Fibroblast of skin of back (primary cell): ENCODE measurements around the gene FAM13B. TPM values are rescaled to one million over a fixed set of nuclear protein-coding genes. Genes with fewer than 3 reads are reported as not detected.
"Not testable (repeated sequence)": the region's sequence is repeated elsewhere in the genome, so short reads cannot be mapped to it uniquely, and the experiment has no call there.

Experiments
- DNase-seq: peaks from one replicate; pipeline ENCODE4 v3.0.0-alpha.2; 2013
- polyA plus RNA-seq, 2 experiments: library from polyadenylated mRNA; unstranded; fragments of 120-200 nt; gene quantifications; one replicate each; pipeline ENCODE4 v1.2.1, GENCODE V29; 2013; ENCODE audit not compliant: insufficient read length in 2 of 2

The FAM13B gene
- polyA plus RNA-seq (2013, experiment 1 of 2; ENCODE audit: insufficient read length), result 19.6 TPM
- 10.3 TPM for polyA plus RNA-seq (2013, experiment 2 of 2; ENCODE audit: insufficient read length)

DNA sequence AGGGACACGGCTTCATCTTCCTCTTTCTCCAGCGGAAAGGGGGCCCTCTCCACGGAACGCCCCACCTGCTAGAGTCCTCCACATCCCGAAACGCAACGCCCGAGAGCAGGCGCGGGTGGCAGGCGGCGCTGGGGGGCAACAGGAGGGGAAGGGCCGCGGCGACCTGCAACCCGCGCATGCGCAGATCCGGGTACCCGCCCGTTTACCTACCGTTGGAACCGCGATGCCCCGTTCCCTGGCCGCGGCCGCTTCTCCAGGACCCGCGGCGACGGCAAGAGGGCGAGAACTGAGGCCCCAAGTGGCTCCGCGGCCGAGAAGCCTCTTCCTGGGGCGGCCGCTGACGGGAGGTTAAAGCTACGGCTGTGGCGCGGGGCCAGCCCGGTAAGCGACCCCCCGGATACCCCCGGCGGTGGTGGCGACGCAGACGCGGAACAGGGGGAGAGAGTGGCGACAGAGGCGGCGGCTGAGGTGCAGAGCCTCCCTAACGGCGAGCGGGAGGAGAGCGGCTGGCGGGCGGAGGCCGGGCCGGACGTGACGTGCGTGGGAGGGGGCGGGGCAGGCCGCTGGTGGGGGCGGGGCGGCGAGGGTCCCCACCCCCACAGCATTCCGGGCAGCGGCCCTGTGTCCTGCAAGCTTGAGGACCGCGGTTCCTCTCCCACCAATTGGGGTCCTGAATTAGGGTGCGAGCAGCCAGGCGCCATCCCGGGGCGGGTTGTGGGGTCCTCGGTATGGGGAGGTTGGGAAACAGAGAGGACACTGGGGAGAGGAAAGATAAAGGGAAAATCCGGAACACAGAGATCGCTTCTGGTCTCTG lies at the start of gene FAM13B:
Gene FAM13B, minus strand, starts transcription at position 508 of the 814 bp plus-strand sequence. CDS start 13,968 bp downstream, outside the sequence.
- peak; percentile 72 for DNase-seq

DNA sequence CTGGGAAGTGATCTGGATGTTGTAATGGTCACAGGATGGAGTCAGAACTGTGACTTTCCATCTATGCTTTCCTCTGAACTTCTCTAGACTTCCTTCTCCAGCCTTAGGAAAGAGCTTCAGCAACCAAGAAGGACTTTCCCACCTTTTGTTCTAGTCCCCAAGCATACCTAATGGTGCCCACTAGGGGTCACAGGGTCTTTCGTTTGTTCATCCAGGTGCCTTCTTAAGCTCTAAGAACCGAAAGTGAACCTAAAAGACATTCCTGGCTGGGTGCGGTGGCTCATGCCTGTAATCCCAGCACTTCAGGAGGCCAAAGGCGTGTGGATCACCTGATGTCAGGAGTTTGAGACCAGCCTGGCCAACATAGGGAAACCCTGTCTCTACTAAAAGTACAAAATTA lies 49.2 kb upstream of the FAM13B start:
- no peak for DNase-seq

GRCh38 chr5:138078006-138078643 lies 45.2 kb upstream of the FAM13B start:
- no peak for DNase-seq

- peak; percentile 54 for DNase-seq
Observed at GRCh38 chr5:138077064-138077696, 44.3 kb upstream of the FAM13B start.

DNA sequence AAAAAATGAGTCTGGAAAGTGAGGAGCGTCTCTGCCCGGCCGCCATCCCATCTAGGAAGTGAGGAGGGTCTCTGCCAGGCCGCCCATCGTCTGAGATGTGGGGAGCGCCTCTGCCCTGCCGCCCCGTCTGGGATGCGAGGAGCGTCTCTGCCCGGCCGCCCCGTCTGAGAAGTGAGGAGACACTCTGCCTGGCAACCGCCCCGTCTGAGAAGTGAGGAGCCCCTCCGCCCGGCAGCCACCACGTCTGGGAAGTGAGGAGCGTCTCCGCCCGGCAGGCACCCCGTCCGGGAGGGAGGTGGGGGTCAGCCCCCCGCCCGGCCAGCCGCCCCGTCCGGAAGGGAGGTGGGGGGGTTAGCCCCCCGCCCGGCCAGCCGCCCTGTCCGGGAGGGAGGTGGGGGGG lies 37.1 kb upstream of the FAM13B start:
- not testable (repeated sequence) for DNase-seq

DNA sequence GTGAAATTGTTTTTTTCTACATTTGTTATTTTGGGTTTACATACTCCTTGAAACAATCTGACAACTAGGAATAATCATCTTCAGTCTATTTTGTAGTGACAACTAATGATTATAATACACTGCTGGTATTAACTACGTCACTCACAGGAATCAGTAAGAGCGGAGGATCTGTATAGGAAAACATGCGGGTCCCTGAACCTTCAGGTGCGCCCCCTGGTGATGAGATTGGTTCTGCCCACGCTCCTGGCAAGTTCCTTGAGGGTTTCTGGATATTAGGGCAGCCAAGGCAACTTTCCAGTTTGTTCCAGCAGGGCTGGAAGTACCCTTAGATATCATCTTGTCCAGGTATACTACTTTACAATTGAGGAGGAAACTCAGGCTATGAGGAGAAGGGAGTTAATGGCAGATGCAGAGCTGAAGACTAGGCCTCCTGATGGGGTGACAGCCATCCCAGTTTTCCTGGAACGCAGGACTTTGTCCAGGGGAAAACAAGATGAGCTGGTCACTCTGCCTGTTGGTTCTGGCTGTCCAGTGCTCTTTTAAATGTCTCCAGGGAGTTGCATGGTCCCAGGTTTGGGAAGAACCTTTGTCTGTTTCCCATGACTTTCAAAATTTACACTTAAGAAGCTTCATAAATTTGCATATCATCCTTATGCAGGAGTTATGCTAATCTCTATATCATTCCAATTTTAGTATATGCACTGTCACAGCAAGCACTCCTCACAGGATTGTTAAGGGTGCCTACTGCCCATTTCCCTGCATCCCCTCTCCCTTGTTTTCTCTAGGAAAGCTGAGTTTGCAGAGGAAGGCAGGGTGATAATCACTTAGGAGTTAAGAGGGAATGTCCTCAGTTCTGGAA lies 36.1 kb upstream of the FAM13B start:
- peak; percentile 69 for DNase-seq

DNA sequence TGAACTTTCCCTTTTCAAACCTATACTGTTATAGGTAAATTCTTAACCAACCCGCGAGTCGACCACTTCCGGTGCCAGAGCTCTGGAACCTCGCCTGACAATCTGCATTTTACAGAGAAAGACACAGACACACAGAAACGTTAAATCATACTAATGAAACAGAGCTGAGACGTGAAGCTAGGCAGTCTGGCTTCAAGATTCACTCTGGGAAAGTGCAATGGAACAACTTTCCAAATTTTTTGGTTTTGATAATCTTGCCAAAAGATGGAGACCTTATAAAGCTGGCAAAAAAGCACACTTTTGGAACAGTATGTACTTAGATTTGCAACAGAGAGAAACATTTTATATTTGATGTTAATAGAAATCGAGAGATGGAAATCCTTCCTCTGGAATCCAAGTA lies 35.1 kb upstream of the FAM13B start:
- DNase-seq, result no peak

GRCh38 chr5:138065102-138065501 lies 32.2 kb upstream of the FAM13B start:
- DNase-seq, result no peak

DNA sequence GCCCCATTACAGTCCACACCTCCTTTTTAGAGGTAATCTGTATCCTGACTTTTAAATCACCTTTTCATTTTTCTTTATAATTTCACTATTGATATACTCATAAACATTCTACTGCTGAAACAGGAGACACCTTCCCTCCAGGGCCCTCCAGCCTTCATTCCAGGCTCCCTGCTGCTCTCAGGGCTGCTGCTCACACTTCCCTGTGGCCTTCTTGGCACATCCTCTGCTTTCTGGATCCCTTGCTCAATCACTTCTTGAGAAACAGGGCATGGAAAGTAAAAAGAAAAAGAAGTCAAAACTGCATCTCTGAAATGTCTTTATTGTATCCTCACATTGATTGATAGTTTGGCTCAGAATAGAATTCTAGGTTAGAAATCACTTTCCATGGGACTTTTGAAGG lies 31.6 kb upstream of the FAM13B start:
- no peak for DNase-seq

- DNase-seq, result no peak
Observed at GRCh38 chr5:138054847-138055558, 22.1 kb upstream of the FAM13B start.

DNA sequence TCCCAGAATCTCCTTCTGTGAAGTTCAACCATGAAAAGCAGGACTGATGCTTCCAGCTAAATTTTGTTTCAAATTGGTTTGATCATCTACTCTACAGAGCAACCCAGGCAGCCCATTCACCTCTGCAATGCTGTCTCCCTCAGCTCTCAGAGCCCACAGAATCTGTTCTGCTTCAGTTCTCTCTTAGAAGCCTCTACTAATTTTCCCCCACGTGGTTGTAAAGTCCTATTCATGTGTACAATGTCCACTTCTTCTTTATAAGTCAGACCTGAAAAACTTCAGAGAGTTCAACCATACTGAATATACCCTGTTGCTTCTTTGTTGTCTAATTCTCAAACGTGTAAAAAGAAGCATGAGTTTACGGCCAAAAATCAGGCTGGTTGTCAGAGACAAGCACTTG lies 21.3 kb upstream of the FAM13B start:
- no peak for DNase-seq

GRCh38 chr5:138053554-138053953 lies 20.7 kb upstream of the FAM13B start:
- no peak for DNase-seq

GRCh38 chr5:138052718-138053117 lies 19.8 kb upstream of the FAM13B start:
- DNase-seq, result not testable (repeated sequence)

- no peak for DNase-seq
Observed at GRCh38 chr5:138051441-138052296, 18.8 kb upstream of the FAM13B start.

- not testable (repeated sequence) for DNase-seq
Observed at GRCh38 chr5:138045283-138045682, 12.4 kb upstream of the FAM13B start.

GRCh38 chr5:138038826-138039225 lies 5.9 kb upstream of the FAM13B start:
- no peak for DNase-seq

GRCh38 chr5:138037907-138038633 lies 5.2 kb upstream of the FAM13B start:
- no peak for DNase-seq

DNA sequence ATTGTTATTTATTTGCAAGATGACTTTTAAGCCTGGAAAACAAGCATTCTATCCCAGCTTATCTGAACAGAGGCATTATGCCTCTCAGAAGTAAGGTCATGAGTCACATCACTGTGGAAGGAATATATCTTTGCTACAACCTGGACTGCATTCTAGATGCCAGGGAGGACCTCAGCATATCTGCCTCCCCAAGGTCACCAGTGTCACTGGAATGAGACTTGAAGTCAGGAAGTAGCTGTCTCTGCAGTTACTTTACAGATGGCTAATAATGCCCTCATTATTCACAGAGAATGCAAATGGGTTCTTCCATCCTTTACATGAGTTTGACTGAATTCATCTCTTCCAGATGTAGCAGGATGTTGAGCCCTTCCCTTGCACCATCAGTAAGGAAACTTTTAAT lies 4.4 kb upstream of the FAM13B start:
- no peak for DNase-seq

DNA sequence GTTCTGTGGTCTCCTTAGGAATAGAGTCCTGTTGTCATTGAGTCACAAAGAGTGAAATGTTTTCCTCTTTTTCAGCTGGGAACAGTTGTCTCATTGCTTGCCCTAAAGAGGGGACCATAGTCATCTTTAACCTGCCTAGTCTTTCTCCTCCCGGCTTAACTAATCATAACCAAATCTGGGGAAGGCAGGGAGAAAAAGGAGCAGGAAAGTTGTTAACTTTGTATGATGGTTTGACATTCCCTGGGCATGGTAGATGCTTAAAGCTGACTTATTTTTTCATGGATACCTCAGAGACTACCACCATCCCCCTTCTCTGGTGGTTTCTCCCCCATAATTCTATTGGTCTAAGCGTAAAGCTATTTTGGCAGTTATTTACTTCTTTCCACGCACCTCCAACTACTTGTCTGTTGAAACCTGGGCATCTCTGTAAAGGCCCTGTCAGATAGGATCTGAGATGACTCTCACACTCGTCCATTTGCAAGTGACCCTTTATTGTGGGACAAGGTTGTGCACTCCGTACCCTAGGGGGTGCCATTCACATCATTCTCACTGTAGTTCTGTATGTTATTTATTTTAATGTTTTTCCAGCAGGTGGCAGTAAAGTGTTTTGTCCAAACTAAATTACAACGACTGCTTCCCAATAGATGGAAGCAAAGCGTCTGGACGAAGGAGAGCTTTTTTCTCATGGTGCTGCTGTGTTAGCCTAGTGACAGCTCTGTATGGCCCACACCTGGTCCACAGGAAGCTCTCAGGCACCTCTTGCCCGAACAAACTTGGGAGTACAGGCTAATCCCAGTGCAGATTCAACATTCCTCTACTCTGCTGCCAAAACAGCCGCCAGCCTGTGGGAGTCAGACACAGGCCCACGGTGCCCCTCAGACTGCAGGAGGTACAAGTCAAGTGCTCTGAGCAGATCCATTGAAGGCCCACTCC lies 3.0 kb upstream of the FAM13B start:
- DNase-seq, result peak; percentile 89
